Activated CD8-positive, alpha-beta memory T cell treated with anti-CD3 and anti-CD28 coated beads for 24 hours (primary cell): ENCODE data around the gene USO1.
A peak's percentile ranks its signal among the peaks of the same experiment; 100 is the strongest.

Experiments
- DNase-seq: peaks from one replicate; pipeline ENCODE4 v3.0.0-alpha.2; 2020

The USO1 gene

GRCh38 chr4:75845992-75846391 is 121.6 kb downstream of the USO1 start:
- no peak for DNase-seq

GRCh38 chr4:75848171-75848760 is 123.9 kb downstream of the USO1 start:
- peak; percentile 60 for DNase-seq

- no peak for DNase-seq
Measured at GRCh38 chr4:75848891-75849290, 124.5 kb downstream of the USO1 start.

- DNase-seq: no peak
Measured at GRCh38 chr4:75849461-75849860, 125.1 kb downstream of the USO1 start.

- no peak for DNase-seq
Measured at GRCh38 chr4:75858721-75859120, 134.3 kb downstream of the USO1 start.

GRCh38 chr4:75860606-75861005 is 136.2 kb downstream of the USO1 start:
- no peak for DNase-seq
